ENCODE results near the gene FHOD3.

DNA sequence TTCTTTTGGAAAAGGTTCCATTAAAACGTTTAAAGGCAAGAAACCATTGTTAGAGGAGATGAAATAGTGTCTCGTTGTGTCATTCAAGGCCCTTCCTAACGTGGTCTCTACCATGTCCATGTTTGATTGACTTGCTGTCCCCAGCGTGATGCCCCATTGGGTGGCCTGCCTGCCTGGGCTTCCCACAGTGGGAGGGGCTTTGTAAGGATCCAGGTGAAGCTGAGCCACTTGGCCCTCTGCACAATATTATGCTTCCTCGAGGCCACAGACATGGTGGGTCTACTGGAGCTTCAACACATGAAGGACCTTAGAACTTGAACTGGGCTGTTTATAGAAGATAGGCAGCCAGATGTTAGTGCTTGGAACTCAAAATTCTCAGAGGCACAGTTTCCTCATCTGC, 235.3 kb downstream of the FHOD3 start:
- TF ChIP-seq, protein P1, sequence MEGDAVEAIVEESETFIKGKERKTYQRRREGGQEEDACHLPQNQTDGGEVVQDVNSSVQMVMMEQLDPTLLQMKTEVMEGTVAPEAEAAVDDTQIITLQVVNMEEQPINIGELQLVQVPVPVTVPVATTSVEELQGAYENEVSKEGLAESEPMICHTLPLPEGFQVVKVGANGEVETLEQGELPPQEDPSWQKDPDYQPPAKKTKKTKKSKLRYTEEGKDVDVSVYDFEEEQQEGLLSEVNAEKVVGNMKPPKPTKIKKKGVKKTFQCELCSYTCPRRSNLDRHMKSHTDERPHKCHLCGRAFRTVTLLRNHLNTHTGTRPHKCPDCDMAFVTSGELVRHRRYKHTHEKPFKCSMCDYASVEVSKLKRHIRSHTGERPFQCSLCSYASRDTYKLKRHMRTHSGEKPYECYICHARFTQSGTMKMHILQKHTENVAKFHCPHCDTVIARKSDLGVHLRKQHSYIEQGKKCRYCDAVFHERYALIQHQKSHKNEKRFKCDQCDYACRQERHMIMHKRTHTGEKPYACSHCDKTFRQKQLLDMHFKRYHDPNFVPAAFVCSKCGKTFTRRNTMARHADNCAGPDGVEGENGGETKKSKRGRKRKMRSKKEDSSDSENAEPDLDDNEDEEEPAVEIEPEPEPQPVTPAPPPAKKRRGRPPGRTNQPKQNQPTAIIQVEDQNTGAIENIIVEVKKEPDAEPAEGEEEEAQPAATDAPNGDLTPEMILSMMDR (conservative IDR thresholded peaks at IDR 0.05; ENCODE audit: low read depth in 2 of 2) = no peak
- TF ChIP-seq CREB1 (CRISPR knock-in tag; IDR thresholded peaks at IDR 0.05; ENCODE audit: low read depth) (no peak), EZH2 (IDR thresholded peaks at IDR 0.05; ENCODE audit: low read depth, unreplicated experiment) (no peak), POLR2AphosphoS5 (IDR thresholded peaks at IDR 0.05; ENCODE audit: low read depth) (no peak), ZNF114 (CRISPR knock-in tag; IDR thresholded peaks at IDR 0.05) (no peak), EZH2phosphoT487 (IDR thresholded peaks at IDR 0.05; ENCODE audit: unreplicated experiment) (no peak), JUNB (IDR thresholded peaks at IDR 0.05; ENCODE audit: unreplicated experiment) (no peak), NANOG (IDR thresholded peaks at IDR 0.05; ENCODE audit: borderline replicate concordance) (no peak)
- TF ChIP-seq, protein P2, sequence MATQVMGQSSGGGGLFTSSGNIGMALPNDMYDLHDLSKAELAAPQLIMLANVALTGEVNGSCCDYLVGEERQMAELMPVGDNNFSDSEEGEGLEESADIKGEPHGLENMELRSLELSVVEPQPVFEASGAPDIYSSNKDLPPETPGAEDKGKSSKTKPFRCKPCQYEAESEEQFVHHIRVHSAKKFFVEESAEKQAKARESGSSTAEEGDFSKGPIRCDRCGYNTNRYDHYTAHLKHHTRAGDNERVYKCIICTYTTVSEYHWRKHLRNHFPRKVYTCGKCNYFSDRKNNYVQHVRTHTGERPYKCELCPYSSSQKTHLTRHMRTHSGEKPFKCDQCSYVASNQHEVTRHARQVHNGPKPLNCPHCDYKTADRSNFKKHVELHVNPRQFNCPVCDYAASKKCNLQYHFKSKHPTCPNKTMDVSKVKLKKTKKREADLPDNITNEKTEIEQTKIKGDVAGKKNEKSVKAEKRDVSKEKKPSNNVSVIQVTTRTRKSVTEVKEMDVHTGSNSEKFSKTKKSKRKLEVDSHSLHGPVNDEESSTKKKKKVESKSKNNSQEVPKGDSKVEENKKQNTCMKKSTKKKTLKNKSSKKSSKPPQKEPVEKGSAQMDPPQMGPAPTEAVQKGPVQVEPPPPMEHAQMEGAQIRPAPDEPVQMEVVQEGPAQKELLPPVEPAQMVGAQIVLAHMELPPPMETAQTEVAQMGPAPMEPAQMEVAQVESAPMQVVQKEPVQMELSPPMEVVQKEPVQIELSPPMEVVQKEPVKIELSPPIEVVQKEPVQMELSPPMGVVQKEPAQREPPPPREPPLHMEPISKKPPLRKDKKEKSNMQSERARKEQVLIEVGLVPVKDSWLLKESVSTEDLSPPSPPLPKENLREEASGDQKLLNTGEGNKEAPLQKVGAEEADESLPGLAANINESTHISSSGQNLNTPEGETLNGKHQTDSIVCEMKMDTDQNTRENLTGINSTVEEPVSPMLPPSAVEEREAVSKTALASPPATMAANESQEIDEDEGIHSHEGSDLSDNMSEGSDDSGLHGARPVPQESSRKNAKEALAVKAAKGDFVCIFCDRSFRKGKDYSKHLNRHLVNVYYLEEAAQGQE (IDR thresholded peaks at IDR 0.05; ENCODE audit: unreplicated experiment) = no peak
